Activated T-cell treated with anti-CD3 and anti-CD28 coated beads, Interleukin-2, amount 50 U/mL, for 24 hours (primary cell): ENCODE data around the gene MED10.
A peak's percentile ranks its signal among the peaks of the same experiment; 100 is the strongest.
"Not testable (repeated sequence)": the region's sequence is repeated elsewhere in the genome, so short reads cannot be mapped to it uniquely, and the experiment has no call there.

ENCODE experiments used
- DNase-seq: peaks from one replicate; pipeline ENCODE4 v3.0.0-alpha.2; 2020
- H3K27ac Mint-ChIP-seq: 2 replicates; pipeline ENCODE4 v1.8.0; 2020; ENCODE audit warnings: mild to moderate bottlenecking, mixed read lengths
- H3K27me3 Mint-ChIP-seq: 2 replicates; pipeline ENCODE4 v1.8.0; 2020; ENCODE audit warnings: mixed read lengths
- H3K36me3 Mint-ChIP-seq: 2 replicates; pipeline ENCODE4 v1.8.0; 2020; ENCODE audit warnings: low read depth, mixed read lengths
- H3K4me1 Mint-ChIP-seq: 2 replicates; pipeline ENCODE4 v1.8.0; 2020; ENCODE audit warnings: low read depth, mixed read lengths
- H3K4me3 Mint-ChIP-seq: 2 replicates; pipeline ENCODE4 v1.8.0; 2020; ENCODE audit warnings: mild to moderate bottlenecking, moderate library complexity, mixed read lengths
- H3K9me3 Mint-ChIP-seq: 2 replicates; pipeline ENCODE4 v1.8.0; 2020; ENCODE audit warnings: mixed read lengths

Gene MED10

GRCh38 chr5:6372251-6373080 lies 5.9 kb downstream of the MED10 start:
- Mint-ChIP-seq H3K4me3 (no peak overlapping the region), H3K27me3 (no peaks in the 10 kb centered on the region), H3K36me3 (peaks cover 96% of the 10 kb centered on the region), H3K27ac (peak overlapping the region; percentile 38), H3K9me3 (no peaks in the 10 kb centered on the region), H3K4me1 (peaks cover 44% of the 10 kb centered on the region)
- no peak for DNase-seq

- H3K4me3 Mint-ChIP-seq: no peak overlapping the region
- H3K27ac Mint-ChIP-seq: no peak overlapping the region
- DNase-seq: no peak
- peaks cover 95% of the 10 kb centered on the region for H3K36me3 Mint-ChIP-seq
- no peaks in the 10 kb centered on the region for H3K9me3 Mint-ChIP-seq
- peaks cover 34% of the 10 kb centered on the region for H3K4me1 Mint-ChIP-seq
- H3K27me3 Mint-ChIP-seq: no peaks in the 10 kb centered on the region
Measured at GRCh38 chr5:6371079-6371810, 7.1 kb downstream of the MED10 start.

- peaks cover 93% of the 10 kb centered on the region for H3K36me3 Mint-ChIP-seq
- no peak for DNase-seq
- H3K4me3 Mint-ChIP-seq: no peak overlapping the region
- H3K27ac Mint-ChIP-seq: peak overlapping the region; percentile 11
- H3K4me1 Mint-ChIP-seq: peaks cover 27% of the 10 kb centered on the region
- H3K27me3 Mint-ChIP-seq: no peaks in the 10 kb centered on the region
- no peaks in the 10 kb centered on the region for H3K9me3 Mint-ChIP-seq
Measured at GRCh38 chr5:6370580-6370979, 7.8 kb downstream of the MED10 start.

GRCh38 chr5:6365977-6366590 lies 12.3 kb downstream of the MED10 start:
- Mint-ChIP-seq H3K9me3 (no peaks in the 10 kb centered on the region), H3K27me3 (no peaks in the 10 kb centered on the region), H3K4me1 (peaks cover 5% of the 10 kb centered on the region), H3K36me3 (peaks cover 68% of the 10 kb centered on the region), H3K27ac (no peak overlapping the region), H3K4me3 (no peak overlapping the region)
- DNase-seq: no peak

- Mint-ChIP-seq H3K4me3 (no peak overlapping the region), H3K27me3 (no peaks in the 10 kb centered on the region), H3K27ac (no peak overlapping the region), H3K4me1 (peaks cover 9% of the 10 kb centered on the region), H3K36me3 (peaks cover 61% of the 10 kb centered on the region), H3K9me3 (no peaks in the 10 kb centered on the region)
- DNase-seq: no peak
Measured at GRCh38 chr5:6365142-6365976, 13.0 kb downstream of the MED10 start.

- H3K36me3 Mint-ChIP-seq: peaks cover 53% of the 10 kb centered on the region
- DNase-seq, H3K9me3 Mint-ChIP-seq, H3K27ac Mint-ChIP-seq, H3K4me3 Mint-ChIP-seq, H3K27me3 Mint-ChIP-seq: not testable (repeated sequence)
- H3K4me1 Mint-ChIP-seq: peaks cover 20% of the 10 kb centered on the region
Measured at GRCh38 chr5:6363454-6364011, 14.8 kb downstream of the MED10 start.

- DNase-seq: no peak
- Mint-ChIP-seq H3K4me3 (no peak overlapping the region), H3K27me3 (no peaks in the 10 kb centered on the region), H3K4me1 (peaks cover 20% of the 10 kb centered on the region), H3K36me3 (peaks cover 55% of the 10 kb centered on the region), H3K9me3 (no peaks in the 10 kb centered on the region), H3K27ac (no peak overlapping the region)
Measured at GRCh38 chr5:6362846-6363245, 15.5 kb downstream of the MED10 start.

GRCh38 chr5:6361101-6361500 lies 17.2 kb downstream of the MED10 start:
- Mint-ChIP-seq H3K4me1 (peaks cover 20% of the 10 kb centered on the region), H3K4me3 (no peak overlapping the region), H3K36me3 (peaks cover 44% of the 10 kb centered on the region), H3K9me3 (no peaks in the 10 kb centered on the region), H3K27ac (no peak overlapping the region), H3K27me3 (no peaks in the 10 kb centered on the region)
- DNase-seq: no peak

- Mint-ChIP-seq H3K27me3 (no peaks in the 10 kb centered on the region), H3K27ac (peak overlapping the region; percentile 87), H3K36me3 (peaks cover 41% of the 10 kb centered on the region), H3K9me3 (no peaks in the 10 kb centered on the region), H3K4me3 (no peak overlapping the region), H3K4me1 (peaks cover 20% of the 10 kb centered on the region)
- no peak for DNase-seq
Measured at GRCh38 chr5:6360323-6361072, 17.8 kb downstream of the MED10 start.

GRCh38 chr5:6359555-6360322 lies 18.6 kb downstream of the MED10 start:
- H3K4me1 Mint-ChIP-seq: peaks cover 20% of the 10 kb centered on the region
- no peak for DNase-seq
- H3K4me3 Mint-ChIP-seq: no peak overlapping the region
- no peaks in the 10 kb centered on the region for H3K9me3 Mint-ChIP-seq
- no peaks in the 10 kb centered on the region for H3K27me3 Mint-ChIP-seq
- peaks cover 38% of the 10 kb centered on the region for H3K36me3 Mint-ChIP-seq
- peak overlapping the region; percentile 87 for H3K27ac Mint-ChIP-seq

- Mint-ChIP-seq H3K27me3 (no peaks in the 10 kb centered on the region), H3K4me1 (peaks cover 20% of the 10 kb centered on the region), H3K9me3 (no peaks in the 10 kb centered on the region), H3K36me3 (peaks cover 37% of the 10 kb centered on the region), H3K4me3 (no peak overlapping the region), H3K27ac (no peak overlapping the region)
- no peak for DNase-seq
Measured at GRCh38 chr5:6358434-6358820, 19.9 kb downstream of the MED10 start.

- Mint-ChIP-seq H3K36me3 (peaks cover 33% of the 10 kb centered on the region), H3K4me1 (peaks cover 20% of the 10 kb centered on the region)
- not testable (repeated sequence) for H3K27me3 Mint-ChIP-seq, H3K27ac Mint-ChIP-seq, DNase-seq, H3K9me3 Mint-ChIP-seq, H3K4me3 Mint-ChIP-seq
Measured at GRCh38 chr5:6357817-6358433, 20.4 kb downstream of the MED10 start.
